GM23338 (cell line): ENCODE measurements around the gene GRIA1. TPM values are rescaled to one million over a fixed set of nuclear protein-coding genes. Genes with fewer than 3 reads are reported as not detected.

Experiments
- ATAC-seq: fragments of 200-7000 bp; cut with Tn5 transposase; 3 replicates; pipeline ENCODE4 v1.9.1; 2020
- DNase-seq: peaks from one replicate; pipeline ENCODE4 v3.0.0-alpha.2; 2015; ENCODE audit warnings: low spot score
- H2AFZ ChIP-seq: fragments of 200-600 bp; sonication (generic); 2 replicates; pipeline ENCODE4 v1.8.0; 2016; ENCODE audit warnings: antibody characterized with exemption, mild to moderate bottlenecking, moderate library complexity
- H3F3A ChIP-seq: fragments of 200-600 bp; sonication (generic); replicated peaks from 2 replicates; pipeline ENCODE4 v1.8.0; 2017; ENCODE audit warnings: antibody characterized with exemption, mixed run types, low read depth
- H3K27ac ChIP-seq: fragments of 200-600 bp; sonication (generic); 2 replicates; pipeline ENCODE4 v1.6.1; 2016; ENCODE audit warnings: low read depth
- H3K27me3 ChIP-seq: fragments of 200-600 bp; sonication (generic); 2 replicates; pipeline ENCODE4 v1.8.0; 2016; ENCODE audit warnings: mild to moderate bottlenecking, mixed run types, moderate library complexity; ENCODE audit not compliant: insufficient read depth
- H3K36me3 ChIP-seq: fragments of 200-600 bp; sonication (generic); 2 replicates; pipeline ENCODE4 v1.8.0; 2016; ENCODE audit warnings: mild to moderate bottlenecking; ENCODE audit not compliant: insufficient read depth
- H3K4me1 ChIP-seq: fragments of 200-600 bp; sonication (generic); 2 replicates; pipeline ENCODE4 v1.8.0; 2016; ENCODE audit warnings: mild to moderate bottlenecking, moderate library complexity; ENCODE audit not compliant: insufficient read depth
- H3K4me2 ChIP-seq: fragments of 200-600 bp; sonication (generic); 2 replicates; pipeline ENCODE4 v1.7.1; 2017; ENCODE audit warnings: mixed run types
- H3K4me3 ChIP-seq: fragments of 200-600 bp; sonication (generic); 2 replicates; pipeline ENCODE4 v1.6.1; 2016; ENCODE audit warnings: mixed run types
- H3K79me2 ChIP-seq: fragments of 200-600 bp; sonication (generic); replicated peaks from 2 replicates; pipeline ENCODE4 v1.8.0; 2017; ENCODE audit warnings: mild to moderate bottlenecking; ENCODE audit not compliant: insufficient read depth
- H3K9me2 ChIP-seq: fragments of 200-600 bp; sonication (generic); 2 replicates; pipeline ENCODE4 v1.8.0; 2017; ENCODE audit not compliant: insufficient read depth
- H4K20me1 ChIP-seq: fragments of 200-600 bp; sonication (generic); replicated peaks from 2 replicates; pipeline ENCODE4 v1.8.0; 2017; ENCODE audit warnings: mild to moderate bottlenecking; ENCODE audit not compliant: insufficient read depth
- H3K27ac Mint-ChIP-seq: 2 replicates; pipeline ENCODE4 v1.8.0; 2020; ENCODE audit warnings: inconsistent platforms, mild to moderate bottlenecking, moderate library complexity, mixed read lengths
- H3K27me3 Mint-ChIP-seq: 3 replicates; pipeline ENCODE4 v1.8.0; 2022; ENCODE audit warnings: low read depth, mild to moderate bottlenecking, moderate library complexity, mixed read lengths, inconsistent platforms; ENCODE audit not compliant: insufficient read depth, poor library complexity
- H3K36me3 Mint-ChIP-seq: 3 replicates; pipeline ENCODE4 v1.8.0; 2021; ENCODE audit warnings: low read depth, mild to moderate bottlenecking, inconsistent platforms, moderate library complexity, mixed read lengths
- H3K4me1 Mint-ChIP-seq: 3 replicates; pipeline ENCODE4 v1.8.0; 2020; ENCODE audit warnings: mild to moderate bottlenecking, inconsistent platforms, mixed read lengths
- H3K4me3 Mint-ChIP-seq: 3 replicates; pipeline ENCODE4 v1.8.0; 2021; ENCODE audit warnings: moderate library complexity, mild to moderate bottlenecking, inconsistent platforms, mixed read lengths
- H3K9me3 Mint-ChIP-seq: 3 replicates; pipeline ENCODE4 v1.8.0; 2020; ENCODE audit warnings: moderate library complexity, mild to moderate bottlenecking, inconsistent platforms, mixed read lengths
- CREB1 ChIP-seq: fragments of 250-450 bp; sonication (Bioruptor Pico); IDR thresholded peaks from 2 replicates; pipeline ENCODE4 v1.5.0; 2020; ENCODE audit warnings: low read depth, mild to moderate bottlenecking, moderate library complexity
- CTCF ChIP-seq, 2 experiments: fragments of 200-600 bp in 1 of 2; sonication (generic) in 1 of 2; conservative IDR thresholded peaks; 2 replicates each; pipeline versions ENCODE4 v1.5.1 to v1.6.1; 2016 to 2017; ENCODE audit warnings: antibody characterized with exemption in 2 of 2, low read depth in 2 of 2, mild to moderate bottlenecking in 2 of 2, moderate library complexity in 1 of 2
- ETS1 ChIP-seq: IDR thresholded peaks from 2 replicates; pipeline ENCODE4 v1.6.1; 2016; ENCODE audit warnings: antibody characterized with exemption
- EZH2 ChIP-seq: fragments of 200-600 bp; sonication (generic); IDR thresholded peaks from one replicate; pipeline ENCODE4 v1.8.0; 2017; ENCODE audit warnings: antibody characterized with exemption, mild to moderate bottlenecking, low read depth; ENCODE audit not compliant: unreplicated experiment
- EZH2phosphoT487 ChIP-seq: fragments of 200-600 bp; sonication (generic); IDR thresholded peaks from one replicate; pipeline ENCODE4 v1.8.1; 2018; ENCODE audit warnings: antibody characterized with exemption; ENCODE audit not compliant: unreplicated experiment
- JUNB ChIP-seq: IDR thresholded peaks from one replicate; pipeline ENCODE4 v1.6.1; 2016; ENCODE audit warnings: antibody characterized with exemption; ENCODE audit not compliant: unreplicated experiment
- NANOG ChIP-seq: IDR thresholded peaks from 2 replicates; pipeline ENCODE4 v1.6.1; 2016; ENCODE audit warnings: antibody characterized with exemption, borderline replicate concordance
- REST ChIP-seq: IDR thresholded peaks from one replicate; pipeline ENCODE4 v1.6.1; 2018; ENCODE audit warnings: antibody characterized with exemption; ENCODE audit not compliant: unreplicated experiment
- STAT1 ChIP-seq: IDR thresholded peaks from one replicate; pipeline ENCODE4 v1.6.1; 2016; ENCODE audit warnings: antibody characterized with exemption; ENCODE audit not compliant: unreplicated experiment
- ZNF331 ChIP-seq: fragments of 250-450 bp; sonication (Bioruptor Pico); IDR thresholded peaks from 2 replicates; pipeline ENCODE4 v1.5.0; 2020; ENCODE audit warnings: low read depth, mild to moderate bottlenecking, moderate library complexity
- polyA plus RNA-seq: library from polyadenylated mRNA; unstranded; fragments of >200 nt; fragmentation: Nextera tagmentation; extraction: Ambion mirVana; gene quantifications from 2 replicates; pipeline ENCODE4 v1.2.1, GENCODE V29; 2016
- total RNA-seq: library from RNA; depleted of rRNA; stranded (reverse); fragments of >200 nt; shearing (Covaris generic); gene quantifications from 2 replicates; pipeline ENCODE4 v1.2.3, GENCODE V29; 2014

Gene GRIA1
- total and polyA plus RNA-seq, 2 experiments from 2014 or later, result 1.0 to 1.7 TPM

- no peak for ATAC-seq
- Histone ChIP-seq H2AFZ (no peak overlapping the region), H4K20me1 (no peaks in the 10 kb centered on the region)
These were observed 126.7 kb downstream of the GRIA1 start for GRCh38 chr5:153617190-153617589.

GRCh38 chr5:153618307-153618706 is 127.8 kb downstream of the GRIA1 start:
- Histone ChIP-seq H3K4me3 (no peak overlapping the region), H3K4me1 (no peaks in the 10 kb centered on the region), H3K4me2 (no peak overlapping the region), H4K20me1 (no peaks in the 10 kb centered on the region), H3K9me2 (peaks cover 7% of the 10 kb centered on the region; the same call in 1 of the 2 replicates), H3K27me3 (no peaks in the 10 kb centered on the region), H3K27ac (no peak overlapping the region), H3F3A (no peaks in the 10 kb centered on the region), H3K79me2 (no peaks in the 10 kb centered on the region), H2AFZ (no peak overlapping the region), H3K36me3 (no peaks in the 10 kb centered on the region)
- DNase-seq (no peak), ATAC-seq (no peak)
- Mint-ChIP-seq H3K27me3 (no peaks in the 10 kb centered on the region), H3K27ac (no peak overlapping the region), H3K4me1 (peaks cover 6% of the 10 kb centered on the region), H3K4me3 (no peak overlapping the region), H3K9me3 (no peaks in the 10 kb centered on the region), H3K36me3 (no peaks in the 10 kb centered on the region)
- TF ChIP-seq EZH2 (no peak), STAT1 (no peak), CTCF (conservative IDR thresholded peaks at IDR 0.05; ENCODE audit: low read depth in 2 of 2) (no peak), EZH2phosphoT487 (no peak), ETS1 (no peak), JUNB (no peak)

More at GRCh38 chr5:153617190-153617589, 126.7 kb downstream of the GRIA1 start:
- H3K9me2 ChIP-seq, result peaks cover 6% of the 10 kb centered on the region; the same call in 1 of the 2 replicates
- Mint-ChIP-seq H3K9me3 (no peaks in the 10 kb centered on the region), H3K27ac (no peak overlapping the region), H3K4me1 (peaks cover 9% of the 10 kb centered on the region), H3K36me3 (no peaks in the 10 kb centered on the region), H3K4me3 (no peak overlapping the region), H3K27me3 (no peaks in the 10 kb centered on the region)
- no peaks in the 10 kb centered on the region for H3K79me2 ChIP-seq
- DNase-seq, result no peak
- H3K4me1 ChIP-seq, result no peaks in the 10 kb centered on the region
- H3F3A ChIP-seq, result no peaks in the 10 kb centered on the region
- TF ChIP-seq CREB1 (CRISPR knock-in tag) (no peak), EZH2 (no peak), ZNF331 (no peak), EZH2phosphoT487 (no peak), NANOG (no peak), ETS1 (no peak), REST (no peak)
- no peak overlapping the region for H3K4me2 ChIP-seq
- no peak overlapping the region for H3K4me3 ChIP-seq
- no peaks in the 10 kb centered on the region for H3K27me3 ChIP-seq
- no peaks in the 10 kb centered on the region for H3K36me3 ChIP-seq
- H3K27ac ChIP-seq, result no peak overlapping the region
